Fibroblast of skin of left quadriceps (primary cell): ENCODE measurements around the gene TRERF1.
A peak's percentile ranks its signal among the peaks of the same experiment; 100 is the strongest.

ENCODE experiments used
- DNase-seq, 2 experiments: peaks; one replicate each; pipeline ENCODE4 v3.0.0-alpha.2; 2013; ENCODE audit warnings: low read depth in 2 of 2

Gene TRERF1

GRCh38 chr6:42423244-42423643, 28.5 kb downstream of the TRERF1 start:
- no peak for DNase-seq

- DNase-seq = no peak
Observed at GRCh38 chr6:42420741-42421140, 31.0 kb downstream of the TRERF1 start.

- no peak for DNase-seq
Observed at GRCh38 chr6:42419490-42420280, 32.0 kb downstream of the TRERF1 start.

GRCh38 chr6:42418724-42419123, 33.0 kb downstream of the TRERF1 start:
- DNase-seq = no peak

GRCh38 chr6:42417641-42418112, 34.0 kb downstream of the TRERF1 start:
- no peak for DNase-seq

- no peak for DNase-seq
Observed at GRCh38 chr6:42411406-42411805, 40.3 kb downstream of the TRERF1 start.

- no peak for DNase-seq
Observed at GRCh38 chr6:42410861-42411260, 40.9 kb downstream of the TRERF1 start.

GRCh38 chr6:42409581-42409980, 42.1 kb downstream of the TRERF1 start:
- no peak for DNase-seq

- peak; percentile 39 to 53 for DNase-seq
Observed at GRCh38 chr6:42407379-42407778, 44.3 kb downstream of the TRERF1 start.

- no peak for DNase-seq
Observed at GRCh38 chr6:42406306-42407280, 45.1 kb downstream of the TRERF1 start.

- DNase-seq = no peak
Observed at GRCh38 chr6:42405021-42405420, 46.7 kb downstream of the TRERF1 start.

GRCh38 chr6:42404484-42404883, 47.2 kb downstream of the TRERF1 start:
- peak in 1 of 2 experiments; percentile 16 for DNase-seq

GRCh38 chr6:42403831-42404230, 47.9 kb downstream of the TRERF1 start:
- no peak for DNase-seq

- no peak for DNase-seq
Observed at GRCh38 chr6:42403421-42403820, 48.3 kb downstream of the TRERF1 start.

- DNase-seq = no peak
Observed at GRCh38 chr6:42402184-42402583, 49.5 kb downstream of the TRERF1 start.

GRCh38 chr6:42401613-42401951, 50.1 kb downstream of the TRERF1 start:
- DNase-seq = no peak

GRCh38 chr6:42400886-42401612, 50.7 kb downstream of the TRERF1 start:
- no peak for DNase-seq

- DNase-seq = no peak
Observed at GRCh38 chr6:42400061-42400760, 51.5 kb downstream of the TRERF1 start.

GRCh38 chr6:42396720-42397119, 55.0 kb downstream of the TRERF1 start:
- no peak for DNase-seq

GRCh38 chr6:42394881-42395620, 56.7 kb downstream of the TRERF1 start:
- no peak for DNase-seq

GRCh38 chr6:42394151-42394550, 57.6 kb downstream of the TRERF1 start:
- no peak for DNase-seq
